CD4-positive, alpha-beta T cell treated with Interleukin-15 for 4 hours (primary cell): ENCODE data around the gene MTR.

Experiments used
- DNase-seq: peaks from one replicate; pipeline ENCODE4 v3.0.0-alpha.2; 2020; ENCODE audit warnings: low spot score

MTR gene

DNA sequence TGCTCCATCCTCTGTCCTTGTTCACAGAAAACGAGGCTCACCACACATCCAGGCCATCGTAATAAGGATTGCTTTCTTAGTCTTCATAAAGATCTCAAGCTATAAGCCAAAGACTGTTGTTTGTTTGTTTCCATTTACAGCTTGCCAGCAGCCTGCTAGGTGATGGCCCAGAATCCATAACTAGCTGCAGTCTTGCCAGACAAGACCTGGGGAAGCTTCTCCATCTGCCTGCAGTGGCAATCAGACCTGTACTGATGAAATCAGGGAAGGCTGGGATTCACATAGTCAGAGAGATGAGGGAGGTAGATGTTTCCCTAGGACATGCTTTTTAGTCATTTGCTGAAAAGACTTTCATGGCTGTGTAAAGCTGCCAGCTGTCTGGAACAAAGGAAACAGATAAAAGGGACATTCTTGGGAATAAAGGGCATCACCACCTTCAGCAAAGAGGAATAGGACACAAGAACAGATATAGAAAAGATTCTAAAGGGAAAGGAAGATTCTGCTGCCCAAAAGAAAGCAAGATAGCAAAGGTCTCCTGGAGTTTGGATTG, 158.1 kb downstream of the MTR start:
- DNase-seq, result no peak
